Tibial nerve (tissue), 4 donors: ENCODE results near the gene PAGE5. TPM values are rescaled to one million over a fixed set of nuclear protein-coding genes. Genes with fewer than 3 reads are reported as not detected.

Source experiments
- DNase-seq, 2 donors: peaks; one replicate each; pipeline ENCODE4 v3.0.0-alpha.2; 2019; ENCODE audit warnings: low spot score in 2 of 2
- H3K27ac ChIP-seq, 4 donors: fragments of 200-600 bp; sonication (generic) in 3 of 4; one replicate each; pipeline ENCODE4 v1.5.1; 2017 to 2019; ENCODE audit warnings: mild to moderate bottlenecking in 1 of 4
- H3K27me3 ChIP-seq, 2 donors: fragments of 200-600 bp; sonication (generic) in 1 of 2; one replicate each; pipeline versions ENCODE4 v1.5.1 to v1.6.0; 2017 to 2019
- H3K36me3 ChIP-seq, 3 donors: fragments of 200-600 bp; sonication (generic); one replicate each; pipeline ENCODE4 v1.5.1; 2018 to 2019
- H3K4me1 ChIP-seq, 4 donors: fragments of 200-600 bp; sonication (generic) in 3 of 4; one replicate each; pipeline ENCODE4 v1.5.1; 2017 to 2019
- H3K4me3 ChIP-seq, 4 donors: fragments of 200-600 bp; sonication (generic) in 3 of 4; one replicate each; pipeline ENCODE4 v1.5.1; 2017 to 2019; ENCODE audit warnings: mild to moderate bottlenecking in 1 of 4, moderate library complexity in 1 of 4
- H3K9me3 ChIP-seq, 4 donors: fragments of 200-600 bp; sonication (generic) in 3 of 4; one replicate each; pipeline ENCODE4 v1.5.1; 2017 to 2019
- CTCF ChIP-seq, 5 experiments: fragments of 200-600 bp in 3 of 5; fragments of 450-650 bp in 2 of 5; sonication (generic) in 3 of 5; IDR thresholded peaks; one replicate each; pipeline ENCODE4 v1.5.1; 2016 to 2019; ENCODE audit warnings: antibody characterized with exemption in 5 of 5, mild to moderate bottlenecking in 3 of 5, moderate library complexity in 2 of 5
- EP300 ChIP-seq, 2 donors: sonication (generic); formaldehyde crosslinking; IDR thresholded peaks; one replicate each; pipeline ENCODE4 v1.6.1; 2017; ENCODE audit warnings: antibody characterized with exemption in 2 of 2, mild to moderate bottlenecking in 1 of 2
- POLR2A ChIP-seq, 2 donors: fragments of 450-650 bp; IDR thresholded peaks; one replicate each; pipeline ENCODE4 v1.6.1; 2017; ENCODE audit warnings: antibody characterized with exemption in 2 of 2, mild to moderate bottlenecking in 2 of 2, moderate library complexity in 2 of 2
- WGBS, 2 donors: methylation state at CpG; one replicate each; pipeline ENCODE4 v1.1.5; 2018; 5-methylcytosine and 5-hydroxymethylcytosine counted together
- total RNA-seq, 4 donors: library from RNA; depleted of rRNA; stranded (reverse); fragments of >200 nt; gene quantifications; one replicate each; pipeline ENCODE4 v1.1.0, GENCODE V29; 2016

The PAGE5 gene
- total RNA-seq, 4 donors from 2014 or later = not detected

- Histone ChIP-seq H3K9me3 (no peaks in the 10 kb centered on the region), H3K4me3 (no peak overlapping the region), H3K36me3 (no peaks in the 10 kb centered on the region), H3K27ac (no peak overlapping the region), H3K27me3 (no peaks in the 10 kb centered on the region), H3K4me1 (no peaks in the 10 kb centered on the region)
- TF ChIP-seq CTCF (IDR thresholded peaks at IDR 0.05) = no peak
- WGBS, 2 donors = 48 to 51% methylated on average over 2 of the region's 2 CpGs
- DNase-seq = no peak
These were observed 40.7 kb downstream of the PAGE5 start for GRCh38 chrX:55260806-55261205.

- Histone ChIP-seq H3K4me1 (no peaks in the 10 kb centered on the region), H3K27me3 (no peaks in the 10 kb centered on the region), H3K9me3 (peaks cover 0 to 4% (median 0%) of the 10 kb centered on the region in 4 donors), H3K27ac (no peak within 1 kb of the TSS), H3K36me3 (no peaks in the 10 kb centered on the region), H3K4me3 (no peak within 1 kb of the TSS)
- TF ChIP-seq EP300 (IDR thresholded peaks at IDR 0.05) = no peak
- TF ChIP-seq CTCF (IDR thresholded peaks at IDR 0.05) = no peak
- TF ChIP-seq POLR2A (IDR thresholded peaks at IDR 0.05) = no peak
- DNase-seq = no peak
- WGBS, 2 donors = 81 to 92% methylated on average over 3 to 5 of the region's 5 CpGs
These were observed 44.7 kb downstream of the PAGE5 start, which contains the start of gene PAGE3 for GRCh38 chrX:55264816-55265215. PAGE3 (minus strand) TSS chrX:55264916; CDS start chrX:55263903, 1,013 bp downstream.

Other genes with a start within 250 kb of the PAGE5 start
- gene PFKFB1, start 226.2 kb upstream of the PAGE5 start, total RNA-seq = 1 to 10 TPM; 1.8 to 9.2 (median 3.7) TPM
- 10 to 100 TPM in 2 of 4 donors, 1 to 10 TPM in 2; 8.0 to 24.5 (median 10.5) TPM for gene APEX2, start 220.0 kb upstream of the PAGE5 start, total RNA-seq
- gene ALAS2, start 189.4 kb upstream of the PAGE5 start, total RNA-seq = 1 to 10 TPM in 1 of 4 donors, under 1 TPM in 1, not detected in 2; 0.30 to 1.0 TPM
- not detected for gene PAGE2B, start 145.3 kb upstream of the PAGE5 start, total RNA-seq
- not detected for gene PAGE2, start 131.3 kb upstream of the PAGE5 start, total RNA-seq
- not detected for gene PAGE3, start 44.6 kb downstream of the PAGE5 start, total RNA-seq
- gene MAGEH1, start 231.8 kb downstream of the PAGE5 start, total RNA-seq = 10 to 100 TPM; 28.8 to 62.7 (median 42.1) TPM